Fibroblast of lung (primary cell): ENCODE measurements around the gene RADIL. TPM values are rescaled to one million over a fixed set of nuclear protein-coding genes. Genes with fewer than 3 reads are reported as not detected.

Source experiments
- DNase-seq, 2 donors: peaks; one replicate each; pipeline versions ENCODE4 v3.0.0 to v3.0.0-alpha.2; 2010; ENCODE audit warnings: low read depth in 2 of 2
- H2AFZ ChIP-seq: 2 replicates; pipeline ENCODE4 v1.5.1; 2012; ENCODE audit warnings: low read length, control low read depth, inconsistent platforms
- H3K27ac ChIP-seq: 2 replicates; pipeline ENCODE4 v1.5.1; 2011; ENCODE audit warnings: low read length, control low read depth; ENCODE audit not compliant: insufficient read depth
- H3K27me3 ChIP-seq: 2 replicates; pipeline ENCODE4 v1.5.1; 2011; ENCODE audit warnings: mild to moderate bottlenecking, low read length; ENCODE audit not compliant: control insufficient read depth, insufficient read depth
- H3K36me3 ChIP-seq: 2 replicates; pipeline ENCODE4 v1.5.1; 2011; ENCODE audit warnings: low read length; ENCODE audit not compliant: control insufficient read depth, insufficient read depth
- H3K4me1 ChIP-seq: 2 replicates; pipeline ENCODE4 v1.5.1; 2011; ENCODE audit warnings: low read length; ENCODE audit not compliant: control insufficient read depth, insufficient read depth; ENCODE audit errors: extremely low read depth
- H3K4me2 ChIP-seq: 2 replicates; pipeline ENCODE4 v1.5.1; 2011; ENCODE audit warnings: low read length, control low read depth; ENCODE audit not compliant: insufficient read depth; ENCODE audit errors: extremely low read depth
- H3K4me3 ChIP-seq, 4 experiments: fragments of 200-600 bp in 1 of 4; sonication (generic) in 1 of 4; replicated peaks in 1 of 4; 2 replicates each; pipeline ENCODE4 v1.5.1; 2011 to 2016; ENCODE audit warnings: low read length in 4 of 4, low read depth in 3 of 4, mild to moderate bottlenecking in 3 of 4, control low read depth in 2 of 4, inconsistent platforms in 1 of 4, mixed read lengths in 1 of 4; ENCODE audit not compliant: insufficient read depth in 1 of 4; ENCODE audit errors: control extremely low read depth in 1 of 4
- H3K79me2 ChIP-seq: 2 replicates; pipeline ENCODE4 v1.5.1; 2012; ENCODE audit warnings: mild to moderate bottlenecking, low read length, inconsistent platforms; ENCODE audit not compliant: control insufficient read depth, insufficient read depth
- H3K9ac ChIP-seq: 2 replicates; pipeline ENCODE4 v1.5.1; 2011; ENCODE audit warnings: mild to moderate bottlenecking, low read length, control low read depth; ENCODE audit not compliant: insufficient read depth
- H3K9me3 ChIP-seq: 2 replicates; pipeline ENCODE4 v1.5.1; 2012; ENCODE audit warnings: low read depth, low read length; ENCODE audit not compliant: control insufficient read depth, insufficient read depth
- H4K20me1 ChIP-seq: 2 replicates; pipeline ENCODE4 v1.5.1; 2011; ENCODE audit warnings: low read length; ENCODE audit not compliant: control insufficient read depth, insufficient read depth; ENCODE audit errors: extremely low read depth
- CTCF ChIP-seq, 2 donors: IDR thresholded peaks in 1 of 2; conservative IDR thresholded peaks in 1 of 2; 1 replicate in 1 of 2; 2 replicates in 1 of 2; pipeline ENCODE4 v1.5.1; 2011 to 2012; ENCODE audit warnings: low read length in 2 of 2, control low read depth in 1 of 2, inconsistent platforms in 1 of 2, low read depth in 1 of 2, mild to moderate bottlenecking in 1 of 2
- EZH2 ChIP-seq: IDR thresholded peaks from 2 replicates; pipeline ENCODE4 v1.5.1; 2012; ENCODE audit warnings: low read length, control low read depth, mild to moderate bottlenecking; ENCODE audit errors: missing control alignments
- polyA plus RNA-seq, 2 donors: library from polyadenylated mRNA; depleted of rRNA in 1 of 2; stranded (reverse) in 1 of 2; unstranded in 1 of 2; fragments of >200 nt; gene quantifications; 2 replicates each; pipeline ENCODE4 v1.2.1, GENCODE V29; 2011 to 2012; ENCODE audit warnings: missing spikeins in 1 of 2
- total RNA-seq: library from RNA; depleted of rRNA; stranded (reverse); fragments of >200 nt; gene quantifications from 2 replicates; pipeline ENCODE4 v1.2.1, GENCODE V29; 2014

The RADIL gene
- total and polyA plus RNA-seq, 2 donors (not counting 1 experiment from before 2014, with no cell fraction given), result 0.33 to 0.85 TPM

- no peak overlapping the region for H3K4me2 ChIP-seq
- no peaks in the 10 kb centered on the region for H3K36me3 ChIP-seq
- H2AFZ ChIP-seq, result no peak overlapping the region
- no peaks in the 10 kb centered on the region for H3K79me2 ChIP-seq
- H3K27ac ChIP-seq, result no peak overlapping the region
- H3K9me3 ChIP-seq, result no peaks in the 10 kb centered on the region
- no peak overlapping the region for H3K4me3 ChIP-seq
- no peak for TF ChIP-seq CTCF (conservative IDR thresholded peaks at IDR 0.05 in 1 of 2, IDR thresholded peaks at IDR 0.05 in 1 of 2; ENCODE audit: low read depth in 1 of 2, low read length in 2 of 2)
- H4K20me1 ChIP-seq, result no peaks in the 10 kb centered on the region
- no peak for DNase-seq
- no peaks in the 10 kb centered on the region for H3K27me3 ChIP-seq
- no peaks in the 10 kb centered on the region for H3K4me1 ChIP-seq
- no peak overlapping the region for H3K9ac ChIP-seq
Measured at GRCh38 chr7:4799508-4800268, 83.8 kb downstream of the RADIL start.

DNA sequence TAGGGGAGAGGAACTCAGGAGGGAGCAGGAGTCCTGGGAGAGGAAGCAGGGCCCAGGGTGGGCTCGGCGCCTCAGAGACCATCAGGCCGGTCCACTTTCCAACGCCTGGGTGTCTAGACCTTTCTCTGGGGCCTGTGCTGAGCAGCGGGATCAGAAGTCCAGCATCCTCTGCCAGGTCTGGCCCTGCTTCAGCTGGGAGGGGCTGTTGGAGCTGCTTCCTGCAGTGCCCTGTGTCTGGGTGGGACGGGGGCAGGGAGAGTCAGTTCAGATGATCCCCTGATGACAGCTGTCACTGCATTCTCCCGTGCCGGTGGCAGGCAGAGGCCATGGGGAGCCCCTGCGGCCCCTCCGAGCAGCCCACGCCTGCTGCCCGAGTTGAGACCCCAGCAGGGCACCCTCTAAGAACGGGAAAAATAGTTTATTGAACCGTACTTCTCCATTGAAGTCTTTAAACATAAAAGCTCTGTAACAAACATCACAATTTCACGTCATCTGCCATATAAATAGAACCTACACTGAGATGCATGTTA, 84.7 kb downstream of the RADIL start:
- H2AFZ ChIP-seq, result no peak overlapping the region
- no peaks in the 10 kb centered on the region for H3K27me3 ChIP-seq
- no peak overlapping the region for H3K4me2 ChIP-seq
- DNase-seq, result no peak
- no peak overlapping the region for H3K4me3 ChIP-seq
- H3K36me3 ChIP-seq, result no peaks in the 10 kb centered on the region
- no peaks in the 10 kb centered on the region for H3K79me2 ChIP-seq
- H4K20me1 ChIP-seq, result no peaks in the 10 kb centered on the region
- no peak overlapping the region for H3K27ac ChIP-seq
- H3K9ac ChIP-seq, result no peak overlapping the region
- H3K9me3 ChIP-seq, result no peaks in the 10 kb centered on the region
- no peak for TF ChIP-seq EZH2
- no peak for TF ChIP-seq CTCF (conservative IDR thresholded peaks at IDR 0.05 in 1 of 2, IDR thresholded peaks at IDR 0.05 in 1 of 2; ENCODE audit: low read depth in 1 of 2, low read length in 2 of 2)
- H3K4me1 ChIP-seq, result no peaks in the 10 kb centered on the region

- no peaks in the 10 kb centered on the region for H3K36me3 ChIP-seq
- no peak for TF ChIP-seq EZH2
- TF ChIP-seq CTCF (conservative IDR thresholded peaks at IDR 0.05 in 1 of 2, IDR thresholded peaks at IDR 0.05 in 1 of 2; ENCODE audit: low read depth in 1 of 2, low read length in 2 of 2), result peak; percentile 56 to 85
- no peaks in the 10 kb centered on the region for H3K4me1 ChIP-seq
- no peaks in the 10 kb centered on the region for H3K9me3 ChIP-seq
- no peaks in the 10 kb centered on the region for H3K79me2 ChIP-seq
- DNase-seq, result peak; percentile 10 to 29
- no peak overlapping the region for H3K4me3 ChIP-seq
- no peak overlapping the region for H3K27ac ChIP-seq
- H3K4me2 ChIP-seq, result no peak overlapping the region
- no peaks in the 10 kb centered on the region for H4K20me1 ChIP-seq
- no peak overlapping the region for H3K9ac ChIP-seq
- no peaks in the 10 kb centered on the region for H3K27me3 ChIP-seq
- H2AFZ ChIP-seq, result no peak overlapping the region
Measured at GRCh38 chr7:4797858-4798705, 85.4 kb downstream of the RADIL start.
